ENCODE data around the gene PPT1.

PPT1 gene

DNA sequence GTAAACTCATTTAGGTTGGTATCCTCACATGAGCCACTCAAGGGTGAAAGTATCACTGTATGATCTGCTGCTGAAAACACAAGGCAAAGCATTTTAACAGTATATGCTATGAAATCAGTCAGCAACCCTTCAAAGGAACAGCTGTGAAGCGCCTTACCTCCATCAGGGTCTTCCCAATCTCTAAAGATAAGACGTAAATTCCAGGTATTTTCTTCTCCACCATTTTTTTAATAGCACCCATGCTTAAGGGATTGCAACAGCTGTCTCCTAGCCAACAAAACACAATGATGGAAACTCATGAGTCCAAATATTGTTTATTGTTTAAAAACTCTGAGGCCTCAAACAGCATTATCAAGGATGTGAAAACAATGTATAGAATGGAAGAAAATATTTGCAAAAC, 4.8 kb downstream of the PPT1 start:
- no peak for DNase-seq

DNA sequence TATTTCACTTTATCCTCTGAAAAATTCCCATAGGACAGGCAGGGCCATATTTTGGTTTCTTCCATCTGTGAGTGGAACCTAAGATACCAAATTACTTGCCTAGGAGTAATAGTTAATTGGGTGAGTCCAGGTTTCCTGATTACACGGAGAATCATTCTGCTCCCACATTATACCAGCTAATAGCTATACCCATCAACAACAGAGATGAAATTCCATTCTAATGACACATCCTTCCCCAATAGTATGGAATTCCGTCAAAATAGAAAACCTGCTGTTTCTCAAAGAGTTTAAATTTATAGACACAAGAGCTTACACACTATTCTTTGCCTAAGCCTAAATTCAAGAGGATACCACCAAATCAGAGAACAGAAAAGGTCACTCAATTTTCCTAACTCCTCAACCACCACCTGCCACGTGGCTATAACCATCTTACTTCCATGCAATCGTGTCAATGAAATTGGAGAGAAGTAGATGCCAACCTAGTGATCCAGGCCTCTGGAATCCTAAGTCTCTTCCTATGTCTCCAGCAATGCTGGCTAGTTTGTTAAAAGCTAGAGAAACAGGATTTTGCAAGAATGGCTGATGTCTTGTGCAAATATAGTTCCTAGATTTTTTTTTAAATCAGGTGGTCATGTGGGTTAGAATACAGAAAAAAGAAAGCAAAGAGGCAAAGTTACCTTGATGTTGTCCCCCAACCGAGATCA, 6.2 kb downstream of the PPT1 start:
- DNase-seq: no peak

DNA sequence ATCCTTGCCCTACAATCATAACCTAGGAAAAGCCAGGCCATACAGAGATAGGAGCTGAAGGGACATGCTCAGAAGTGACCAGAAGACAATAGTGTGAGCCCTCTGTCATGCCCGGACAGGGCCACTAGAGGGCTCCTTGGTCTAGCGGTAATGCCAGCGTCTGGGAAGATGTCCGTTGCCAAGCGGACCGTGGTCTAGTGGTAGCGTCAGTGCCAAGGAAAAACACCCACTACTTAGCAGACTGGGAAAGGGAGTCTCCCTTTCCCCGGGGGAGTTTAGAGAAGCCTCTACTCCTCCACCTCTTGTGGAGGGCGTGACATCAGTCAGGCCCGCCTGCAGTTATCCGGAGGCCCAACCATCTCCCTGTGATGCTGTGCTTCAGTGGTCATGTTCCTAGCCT, 12.3 kb downstream of the PPT1 start:
- DNase-seq: peak; percentile 6

DNA sequence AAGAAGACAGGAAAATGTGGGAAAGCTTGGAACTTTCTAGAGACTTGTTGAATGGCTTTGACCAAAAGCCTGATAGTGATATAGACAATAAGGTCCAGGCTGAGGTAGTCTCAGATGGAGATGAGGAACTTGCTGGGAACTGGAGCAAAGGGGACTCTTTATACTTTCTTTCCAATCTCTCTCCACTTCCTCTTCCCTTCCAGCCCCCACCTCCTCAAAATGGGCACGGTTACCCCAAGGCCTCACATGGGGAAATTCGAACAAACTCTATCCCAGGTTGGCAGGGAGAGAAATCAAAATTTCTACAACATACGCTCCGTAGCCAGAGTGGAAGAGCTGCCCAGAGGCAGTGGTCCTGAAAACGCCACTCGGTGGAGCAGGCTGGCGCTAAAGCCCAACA, 15.2 kb downstream of the PPT1 start:
- DNase-seq: no peak

DNA sequence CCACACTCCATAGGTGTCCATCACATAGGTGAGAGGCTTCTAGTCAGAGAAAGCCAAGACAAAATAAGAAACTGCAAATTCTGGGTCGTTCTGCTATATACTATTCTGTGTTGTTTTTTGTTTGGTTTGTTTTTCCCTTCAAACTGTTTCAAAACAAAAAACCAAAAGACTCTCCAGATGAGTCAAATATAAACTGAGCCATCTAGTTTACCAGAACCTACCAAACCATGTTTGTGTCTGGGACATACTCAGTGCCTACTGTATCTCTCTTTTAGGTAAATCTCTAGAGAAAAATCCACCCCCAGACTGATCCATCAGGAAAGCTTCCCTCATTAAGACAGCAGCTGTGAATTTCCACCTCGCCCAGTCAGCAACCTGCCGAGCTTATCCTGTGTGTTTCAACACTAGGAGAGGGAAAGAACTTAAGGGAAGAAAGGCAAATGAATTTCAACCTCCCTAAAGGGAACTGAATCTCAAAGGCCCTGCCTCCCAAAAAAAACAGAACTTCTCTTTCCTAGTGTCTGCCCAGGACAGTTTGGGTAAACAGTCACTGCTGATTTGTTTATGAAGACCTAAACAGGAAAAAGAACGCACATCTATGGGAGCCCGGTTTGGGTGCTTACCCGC, 17.2 kb downstream of the PPT1 start:
- DNase-seq: no peak

GRCh38 chr1:40078512-40079333, 18.3 kb downstream of the PPT1 start:
- DNase-seq: peak; percentile 31

DNA sequence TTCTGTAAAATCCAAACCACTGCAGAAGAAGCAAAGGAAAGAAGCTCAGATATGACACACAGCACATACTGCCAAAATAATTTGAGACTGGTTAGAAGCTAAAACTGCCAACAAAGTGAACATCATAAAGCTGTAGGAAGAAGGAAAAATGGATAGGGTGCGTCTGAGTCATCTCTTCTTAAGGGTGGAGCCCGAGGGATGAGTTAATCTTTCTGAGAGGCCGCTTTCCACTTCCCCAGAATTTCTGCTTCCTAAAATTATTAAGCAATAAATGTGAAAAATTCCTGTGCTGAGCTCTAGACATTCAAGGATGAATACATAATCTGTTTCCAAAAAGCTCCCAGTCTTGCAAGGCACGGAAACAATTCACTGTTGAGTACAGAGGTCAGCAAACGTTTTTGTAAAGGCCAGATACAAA, 20.1 kb downstream of the PPT1 start:
- DNase-seq: no peak

GRCh38 chr1:40075266-40075665, 21.8 kb downstream of the PPT1 start:
- no peak for DNase-seq

- DNase-seq: no peak
Observed at GRCh38 chr1:40073062-40073461, 24.0 kb downstream of the PPT1 start.

- no peak for DNase-seq
Observed at GRCh38 chr1:40072142-40072541, 24.9 kb downstream of the PPT1 start.

DNA sequence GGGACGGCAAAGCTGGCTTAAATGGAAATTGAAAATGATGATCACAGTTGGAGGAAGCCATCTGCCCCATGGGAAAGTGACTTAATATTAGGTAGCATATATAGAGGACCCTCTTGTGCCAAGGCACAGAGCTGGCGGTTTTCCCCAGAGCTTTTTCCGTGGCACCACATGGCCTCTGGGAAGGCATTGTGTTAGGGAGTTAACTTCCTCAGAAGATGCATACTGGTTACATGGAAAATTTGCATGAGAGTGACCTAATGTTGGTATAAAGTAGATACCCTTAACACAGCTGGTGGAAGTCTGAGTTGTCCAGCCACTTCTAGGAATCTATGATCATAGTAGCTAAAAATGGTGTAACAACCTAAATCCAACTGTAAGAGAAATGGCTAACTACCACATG, 29.2 kb downstream of the PPT1 start:
- no peak for DNase-seq

- no peak for DNase-seq
Observed at GRCh38 chr1:40067023-40067422, 30.0 kb downstream of the PPT1 start.

DNA sequence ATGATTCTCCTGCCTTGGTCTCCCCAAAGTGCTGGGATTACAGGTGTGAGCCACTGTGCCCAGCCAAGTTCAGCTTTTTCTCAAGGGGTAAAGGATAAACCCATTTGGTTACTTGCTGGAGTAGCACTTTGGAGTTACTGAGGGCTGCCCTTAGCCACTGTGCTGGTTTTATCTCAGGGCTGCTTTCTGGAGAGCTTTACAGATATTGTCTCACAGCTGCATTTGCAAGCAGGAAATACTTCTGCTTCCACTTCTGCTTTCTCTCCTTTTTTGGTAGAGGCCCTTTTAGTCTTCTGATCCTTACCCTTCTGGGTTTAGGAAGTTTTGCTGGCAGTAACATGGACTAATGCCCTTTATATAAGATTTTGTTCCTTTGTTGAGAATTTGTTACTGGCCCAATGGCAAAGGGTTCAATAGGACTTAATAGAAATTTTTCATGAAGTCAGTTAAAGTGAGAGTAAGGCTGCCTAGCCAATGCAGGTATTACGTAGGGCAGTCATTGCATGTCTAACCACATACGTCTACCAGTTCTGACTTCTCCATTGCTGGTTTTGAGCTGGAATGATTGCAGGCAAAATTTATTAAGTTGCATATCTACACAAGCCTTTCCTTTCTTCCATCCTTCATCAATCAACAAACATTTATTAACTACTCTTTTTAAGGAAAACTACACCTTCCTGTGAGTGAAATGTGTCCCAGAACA, 32.1 kb downstream of the PPT1 start:
- no peak for DNase-seq

DNA sequence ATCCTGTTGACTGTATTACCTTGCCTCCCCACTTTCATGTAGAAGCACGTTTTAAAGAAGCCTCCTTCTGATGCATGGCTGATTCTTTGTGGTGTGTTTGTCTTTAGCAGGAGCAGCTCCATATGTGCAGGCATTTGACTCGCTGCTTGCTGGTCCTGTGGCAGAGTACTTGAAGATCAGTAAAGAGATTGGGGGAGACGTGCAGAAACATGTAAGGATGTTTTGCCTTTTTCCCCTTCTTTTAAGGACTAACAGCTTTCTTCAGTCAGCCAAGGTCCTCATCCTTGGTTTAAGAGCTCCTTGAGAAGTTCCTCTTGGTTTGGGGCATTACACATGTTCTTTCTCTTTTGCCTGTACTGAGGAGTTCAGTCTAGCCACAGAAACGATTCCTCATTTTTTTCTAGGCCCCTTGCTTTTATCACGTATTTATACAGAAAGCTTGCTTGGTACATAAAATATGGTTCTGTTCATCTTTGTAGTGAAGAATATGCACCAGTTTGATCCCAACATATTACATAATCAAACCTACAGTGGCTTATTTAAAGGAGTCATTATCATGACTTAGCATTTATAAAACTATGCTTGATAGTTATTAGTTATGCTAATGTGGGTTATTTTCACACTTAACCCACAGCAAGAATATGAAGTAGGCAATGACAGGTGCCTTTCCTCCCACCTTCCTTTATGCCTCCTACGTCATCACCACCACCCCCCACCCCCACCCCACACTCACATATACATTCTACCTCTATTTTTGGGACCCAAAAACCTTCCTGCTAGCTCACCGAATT, 36.9 kb downstream of the PPT1 start:
- no peak for DNase-seq

- DNase-seq: no peak
Observed at GRCh38 chr1:40059338-40059959, 37.6 kb downstream of the PPT1 start.

DNA sequence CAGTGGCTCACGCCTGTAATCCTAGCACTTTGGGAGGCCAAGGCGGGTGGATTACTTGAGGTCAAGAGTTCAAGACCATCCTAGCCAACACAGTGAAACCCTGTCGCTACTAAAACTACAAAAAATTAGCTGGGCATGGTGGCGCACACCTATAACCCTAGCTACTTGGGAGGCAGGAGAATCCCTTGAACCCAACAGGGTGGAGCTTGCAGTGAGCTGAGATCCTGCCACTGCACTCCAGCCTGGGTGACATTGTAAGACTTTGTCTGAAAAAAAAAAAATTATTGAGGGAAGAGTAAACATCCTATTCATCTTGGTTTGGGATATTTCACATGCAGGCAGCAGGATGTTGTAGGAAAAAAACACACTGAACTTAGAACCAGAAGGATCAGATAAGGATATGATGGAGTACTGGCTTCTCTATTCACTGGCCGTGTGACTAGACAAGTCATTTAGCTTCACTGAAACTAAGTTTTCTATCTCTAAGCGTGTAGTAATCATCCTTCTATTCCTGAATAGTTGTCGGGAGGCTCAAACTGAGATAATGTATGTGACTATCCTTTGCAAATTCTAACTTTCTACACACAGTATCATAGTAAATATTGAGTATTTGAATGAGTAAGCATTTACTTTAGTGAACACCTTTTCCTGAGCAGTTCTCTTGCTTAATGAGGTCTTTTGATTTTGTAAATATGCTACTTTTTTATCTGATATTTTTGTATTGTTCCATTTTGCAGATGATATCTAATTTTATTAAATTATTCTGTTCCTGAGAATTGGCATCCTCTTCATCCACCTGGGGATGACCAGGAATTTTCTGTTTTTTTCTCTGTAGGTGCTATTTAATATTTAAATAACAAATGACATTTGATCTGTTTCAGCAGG, 38.4 kb downstream of the PPT1 start:
- DNase-seq: no peak

GRCh38 chr1:40058097-40058452, 39.0 kb downstream of the PPT1 start:
- DNase-seq: no peak

DNA sequence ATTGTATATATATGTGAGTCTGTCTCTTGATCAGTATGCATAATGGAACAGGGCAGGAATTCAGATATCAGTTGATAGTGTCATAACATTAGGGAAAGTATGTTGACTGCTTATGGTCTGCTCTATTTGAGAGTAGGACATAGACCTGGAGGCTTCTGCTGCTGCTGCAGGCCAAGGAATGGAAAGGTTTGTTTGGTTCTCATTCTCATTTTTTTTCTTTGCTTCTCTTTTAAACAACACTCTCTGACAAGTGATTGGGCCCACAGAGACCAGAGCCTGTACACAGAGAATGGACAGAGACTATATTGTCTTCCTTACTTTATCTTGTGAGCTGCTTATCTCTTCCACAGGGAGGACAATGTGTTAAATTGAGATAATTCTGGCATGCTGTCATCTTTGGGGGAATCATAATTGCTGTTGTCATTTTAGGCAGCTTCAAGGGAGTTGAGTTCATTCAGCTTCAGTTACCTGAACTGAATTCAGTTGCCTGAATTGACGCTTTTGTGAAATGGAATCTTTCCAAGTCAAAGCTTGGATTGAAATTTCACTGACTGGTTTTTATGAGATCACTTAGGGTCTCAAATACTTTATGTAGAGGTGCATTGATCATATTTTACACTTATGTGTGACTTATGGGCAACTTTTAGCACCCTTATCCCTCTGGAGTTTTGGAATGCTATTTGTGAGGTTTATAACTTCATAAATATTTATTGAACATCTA, 39.6 kb downstream of the PPT1 start:
- no peak for DNase-seq

GRCh38 chr1:40056519-40057309, 40.3 kb downstream of the PPT1 start:
- no peak for DNase-seq

All from stimulated activated naive CD4-positive, alpha-beta T cell treated with Interleukin-2 at 50 U/mL for 16 hours (primary cell).